Thymus (tissue), 11 donors: ENCODE results near the gene PADI3. TPM values are rescaled to one million over a fixed set of nuclear protein-coding genes. Genes with fewer than 3 reads are reported as not detected.

Experiments used
- DNase-seq, 9 donors: peaks; one replicate each; pipeline ENCODE4 v3.0.0-alpha.2; 2013; ENCODE audit warnings: low spot score in 9 of 9, low read depth in 6 of 9, missing footprints in 1 of 9
- H3K27ac ChIP-seq, 2 donors: one replicate each; pipeline ENCODE4 v1.5.1; 2013; ENCODE audit warnings: control low read depth in 1 of 2, low read depth in 1 of 2, low read length in 1 of 2, mild to moderate bottlenecking in 1 of 2, moderate library complexity in 1 of 2
- H3K27me3 ChIP-seq, 2 donors: one replicate each; pipeline ENCODE4 v1.5.1; 2013; ENCODE audit warnings: low read length in 1 of 2; ENCODE audit not compliant: control insufficient read depth in 2 of 2, insufficient read depth in 1 of 2
- H3K36me3 ChIP-seq, 2 donors: one replicate each; pipeline ENCODE4 v1.5.1; 2013; ENCODE audit warnings: low read length in 1 of 2, mild to moderate bottlenecking in 1 of 2, moderate library complexity in 1 of 2; ENCODE audit not compliant: control insufficient read depth in 2 of 2, insufficient read depth in 2 of 2
- H3K4me1 ChIP-seq, 2 donors: one replicate each; pipeline ENCODE4 v1.5.1; 2013; ENCODE audit warnings: low read length in 2 of 2; ENCODE audit not compliant: control insufficient read depth in 2 of 2, insufficient read depth in 2 of 2
- H3K4me3 ChIP-seq, 2 donors: one replicate each; pipeline ENCODE4 v1.5.1; 2013; ENCODE audit warnings: low read length in 2 of 2, control low read depth in 1 of 2, mild to moderate bottlenecking in 1 of 2
- H3K9me3 ChIP-seq, 2 donors: one replicate each; pipeline ENCODE4 v1.5.1; 2013; ENCODE audit warnings: low read length in 1 of 2, mild to moderate bottlenecking in 1 of 2; ENCODE audit not compliant: control insufficient read depth in 2 of 2, insufficient read depth in 1 of 2
- WGBS: extraction: QIAGEN DNeasy Blood & Tissue Kit; methylation state at CpG from one replicate; pipeline ENCODE4 v1.1.7; 2013; 5-methylcytosine and 5-hydroxymethylcytosine counted together
- polyA plus RNA-seq: library from polyadenylated mRNA; stranded (reverse); fragments of 200-250 nt; gene quantifications from one replicate; pipeline ENCODE4 v1.2.3, GENCODE V29; 2013
- total RNA-seq: library from RNA; stranded (reverse); fragments of 120-200 nt; gene quantifications from one replicate; pipeline ENCODE4 v1.2.4, GENCODE V29; 2013
- donor health status: healthy.

PADI3 gene
- total and polyA plus RNA-seq, 2 donors: 0.09 to 0.27 TPM

DNA sequence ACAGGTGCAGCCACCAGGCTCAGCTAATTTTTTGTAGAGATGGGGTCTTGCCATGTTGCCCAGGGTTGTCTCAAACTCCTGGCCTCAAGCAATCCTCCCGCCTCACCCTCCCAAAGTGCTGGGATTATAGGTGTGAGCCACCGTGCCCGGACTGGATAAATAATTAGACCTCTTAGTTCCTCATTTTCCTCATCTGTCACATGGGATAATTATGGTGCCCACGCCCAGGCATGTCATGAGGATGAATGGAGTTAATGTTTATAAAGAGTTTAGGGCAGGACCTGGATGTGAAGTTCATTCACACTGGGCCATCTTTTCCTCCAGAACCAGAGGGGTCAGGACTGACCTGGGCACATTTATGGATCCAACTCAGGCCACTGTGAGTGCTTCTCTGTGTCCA lies 23.7 kb downstream of the PADI3 start:
- no peak for DNase-seq
- Histone ChIP-seq H3K36me3 (no peaks in the 10 kb centered on the region), H3K4me3 (no peak overlapping the region), H3K4me1 (no peaks in the 10 kb centered on the region), H3K27ac (no peak overlapping the region), H3K9me3 (no peaks in the 10 kb centered on the region), H3K27me3 (peaks cover 0 to 4% of the 10 kb centered on the region in 2 donors)
- 67% methylated on average over 4 of the region's 4 CpGs for WGBS

DNA sequence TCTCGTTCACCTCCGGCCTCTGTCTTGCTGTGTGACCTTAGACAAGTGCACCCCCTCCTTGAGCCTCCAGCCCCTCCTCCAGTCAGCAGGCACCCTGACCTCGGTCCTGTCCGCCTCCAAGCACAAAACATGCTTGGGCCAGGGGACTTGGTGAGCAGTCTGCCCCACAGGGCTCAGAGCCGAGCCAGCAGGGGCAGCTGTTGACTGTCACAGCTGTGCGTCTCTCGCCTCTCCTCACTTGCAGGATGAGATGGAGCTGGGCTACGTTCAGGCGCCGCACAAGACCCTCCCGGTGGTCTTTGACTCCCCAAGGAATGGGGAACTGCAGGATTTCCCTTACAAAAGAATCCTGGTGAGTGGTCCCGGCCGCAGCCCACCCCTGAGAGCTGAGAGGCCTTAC lies 24.2 kb downstream of the PADI3 start:
- no peaks in the 10 kb centered on the region for H3K9me3 ChIP-seq
- no peak overlapping the region for H3K27ac ChIP-seq
- no peaks in the 10 kb centered on the region for H3K4me1 ChIP-seq
- WGBS: 94% methylated on average over 13 of the region's 13 CpGs
- no peak for DNase-seq
- no peak overlapping the region for H3K4me3 ChIP-seq
- no peaks in the 10 kb centered on the region for H3K36me3 ChIP-seq
- H3K27me3 ChIP-seq: peaks cover 0 to 4% of the 10 kb centered on the region in 2 donors

DNA sequence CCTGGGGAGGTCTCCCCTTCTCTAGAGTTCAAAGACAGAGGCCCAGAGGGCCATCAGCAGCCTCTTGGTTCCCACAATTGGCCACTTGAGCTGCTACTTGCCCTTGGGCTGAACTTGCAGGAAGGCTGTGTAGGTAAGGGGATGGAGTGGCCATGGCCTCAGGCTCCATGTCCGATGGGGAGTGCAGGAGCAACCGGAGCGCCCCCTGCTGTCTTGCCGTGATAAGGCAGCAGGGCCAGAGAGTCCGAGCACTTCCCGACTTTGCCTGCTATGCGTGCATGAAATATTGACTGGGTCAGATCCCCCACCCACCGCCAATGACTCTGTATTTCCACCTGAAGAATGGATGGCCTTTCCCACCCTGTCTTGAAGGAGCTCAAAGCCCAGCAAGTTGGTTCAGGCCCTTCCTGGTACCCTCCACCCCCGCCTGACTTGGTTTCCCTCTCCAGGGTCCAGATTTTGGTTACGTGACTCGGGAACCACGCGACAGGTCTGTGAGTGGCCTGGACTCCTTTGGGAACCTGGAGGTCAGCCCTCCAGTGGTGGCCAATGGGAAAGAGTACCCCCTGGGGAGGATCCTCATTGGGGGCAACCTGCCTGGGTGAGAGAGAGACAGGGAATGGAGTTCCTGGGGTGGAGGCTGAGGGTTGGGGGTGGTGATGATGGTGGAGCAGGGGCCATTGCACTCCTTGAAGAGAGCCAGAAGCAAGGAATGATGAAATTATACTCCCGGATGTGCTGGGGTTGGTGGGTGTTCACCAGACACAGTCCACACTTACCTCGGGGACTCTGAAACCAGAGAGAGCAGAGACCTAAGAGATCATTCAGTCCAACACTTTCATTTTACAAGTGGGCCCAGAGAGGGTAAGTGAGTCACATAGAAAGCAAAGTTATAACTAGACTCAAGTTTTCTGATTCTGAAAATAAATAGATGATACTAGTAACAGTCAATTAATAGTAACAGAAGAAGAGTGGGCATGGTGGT lies 25.6 kb downstream of the PADI3 start:
- WGBS: 52% methylated on average over 15 of the region's 15 CpGs
- H3K27ac ChIP-seq: no peak overlapping the region
- peak in 2 of 9 donors; percentile 1 for DNase-seq

DNA sequence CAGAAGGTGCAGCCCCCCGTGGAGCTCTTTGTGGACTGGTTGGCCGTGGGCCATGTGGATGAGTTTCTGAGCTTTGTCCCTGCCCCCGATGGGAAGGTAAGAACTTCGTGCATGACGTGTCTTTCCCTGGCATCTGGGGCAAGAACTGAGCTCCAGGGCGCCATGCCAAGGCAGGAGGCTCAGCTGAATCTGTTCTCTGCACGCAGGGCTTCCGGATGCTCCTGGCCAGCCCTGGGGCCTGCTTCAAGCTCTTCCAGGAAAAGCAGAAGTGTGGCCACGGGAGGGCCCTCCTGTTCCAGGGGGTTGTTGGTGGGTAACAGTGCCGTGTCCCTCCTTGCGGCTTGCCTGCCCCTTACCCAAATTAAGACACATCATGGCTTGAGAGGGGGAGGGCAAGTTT lies 27.7 kb downstream of the PADI3 start:
- no peak for DNase-seq
- Histone ChIP-seq H3K27me3 (peaks cover 0 to 5% of the 10 kb centered on the region in 2 donors), H3K36me3 (no peaks in the 10 kb centered on the region), H3K27ac (no peak overlapping the region), H3K4me3 (no peak overlapping the region), H3K9me3 (no peaks in the 10 kb centered on the region), H3K4me1 (no peaks in the 10 kb centered on the region)
- WGBS: 12% methylated on average over 11 of the region's 11 CpGs

More for the DNA sequence above, 25.6 kb downstream of the PADI3 start:
- Histone ChIP-seq H3K9me3 (no peaks in the 10 kb centered on the region), H3K36me3 (no peaks in the 10 kb centered on the region), H3K4me3 (no peak overlapping the region), H3K27me3 (peaks cover 0 to 4% of the 10 kb centered on the region in 2 donors), H3K4me1 (no peaks in the 10 kb centered on the region)

DNA sequence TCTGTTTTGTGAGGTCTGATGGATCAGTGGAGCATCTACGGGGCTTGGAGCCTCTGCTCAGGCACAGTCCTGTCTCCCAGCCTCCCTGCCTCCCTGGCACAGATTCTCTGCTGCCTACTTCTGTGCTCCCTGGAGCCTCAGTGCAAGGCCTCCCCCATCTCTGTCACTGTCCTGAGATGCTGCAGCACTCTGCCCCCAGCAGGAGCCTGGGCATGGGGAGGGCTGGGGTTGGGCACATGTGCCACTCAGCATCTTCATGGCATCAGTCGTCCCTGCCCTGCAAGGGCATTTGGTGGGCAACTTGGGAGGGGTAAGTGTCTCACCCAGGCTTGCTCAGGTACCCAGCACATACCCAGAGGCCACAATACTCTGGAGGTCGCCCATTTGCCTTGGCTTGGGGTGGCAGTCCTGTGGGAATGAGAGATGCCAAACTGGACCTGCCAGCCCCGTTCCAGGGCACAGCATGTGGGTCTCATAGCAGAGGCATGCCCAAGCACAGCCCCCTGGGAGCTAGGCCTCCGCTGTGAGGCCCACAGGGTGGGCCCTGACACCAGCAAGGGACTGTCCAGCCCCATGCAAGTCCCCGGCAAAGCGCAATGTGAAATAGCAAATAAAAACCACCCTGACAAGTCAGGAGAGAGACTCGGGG lies 28.7 kb downstream of the PADI3 start:
- no peaks in the 10 kb centered on the region for H3K36me3 ChIP-seq
- H3K9me3 ChIP-seq: no peaks in the 10 kb centered on the region
- H3K27me3 ChIP-seq: peaks cover 0 to 6% of the 10 kb centered on the region in 2 donors
- DNase-seq: no peak
- 92% methylated on average over 8 of the region's 8 CpGs for WGBS
- no peak overlapping the region for H3K27ac ChIP-seq
- H3K4me1 ChIP-seq: no peaks in the 10 kb centered on the region
- H3K4me3 ChIP-seq: no peak overlapping the region

DNA sequence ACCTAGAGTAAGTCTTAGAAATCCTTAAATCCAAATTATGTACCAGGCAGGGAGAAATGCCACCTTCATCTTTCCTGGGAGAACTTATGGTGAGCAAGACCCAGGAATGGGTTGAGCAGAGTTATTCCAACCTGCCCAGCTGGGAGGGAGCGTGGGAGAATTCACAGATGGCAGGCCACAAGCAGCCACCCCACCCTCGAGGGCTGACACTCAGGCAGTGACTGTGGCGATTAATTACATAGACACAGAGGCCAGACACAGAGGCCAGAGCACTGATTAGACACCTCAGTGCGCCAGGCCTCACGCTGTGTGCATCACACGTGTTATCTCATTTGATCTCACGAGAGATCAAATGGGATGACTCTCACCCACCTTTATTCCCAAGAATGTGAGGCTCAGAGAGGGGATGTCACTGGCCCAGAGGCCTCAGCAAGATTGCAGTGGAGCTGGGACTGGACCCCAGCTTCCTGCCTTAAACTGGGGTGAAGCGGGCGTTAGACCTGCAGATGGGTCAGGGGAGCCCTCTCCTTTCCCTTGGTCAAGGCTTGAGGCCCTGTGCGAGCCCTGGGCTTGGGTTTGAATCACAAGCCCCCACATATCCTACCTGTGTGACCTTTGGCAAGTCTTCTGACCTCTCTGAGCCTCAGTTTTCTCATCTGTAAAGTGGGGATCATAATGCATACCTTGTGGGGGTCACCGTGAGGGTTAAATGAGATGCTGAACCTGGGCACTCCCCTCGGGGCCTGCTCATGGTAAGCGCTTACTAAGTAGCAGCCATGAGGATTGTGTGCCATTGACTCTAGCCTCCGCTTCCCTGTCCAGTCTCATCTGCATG lies 30.3 kb downstream of the PADI3 start:
- Histone ChIP-seq H3K27ac (no peak overlapping the region), H3K9me3 (no peaks in the 10 kb centered on the region), H3K4me1 (no peaks in the 10 kb centered on the region), H3K36me3 (no peaks in the 10 kb centered on the region), H3K4me3 (no peak overlapping the region), H3K27me3 (peaks cover 0 to 5% of the 10 kb centered on the region in 2 donors)
- 91% methylated on average over 14 of the region's 14 CpGs for WGBS
- no peak for DNase-seq

DNA sequence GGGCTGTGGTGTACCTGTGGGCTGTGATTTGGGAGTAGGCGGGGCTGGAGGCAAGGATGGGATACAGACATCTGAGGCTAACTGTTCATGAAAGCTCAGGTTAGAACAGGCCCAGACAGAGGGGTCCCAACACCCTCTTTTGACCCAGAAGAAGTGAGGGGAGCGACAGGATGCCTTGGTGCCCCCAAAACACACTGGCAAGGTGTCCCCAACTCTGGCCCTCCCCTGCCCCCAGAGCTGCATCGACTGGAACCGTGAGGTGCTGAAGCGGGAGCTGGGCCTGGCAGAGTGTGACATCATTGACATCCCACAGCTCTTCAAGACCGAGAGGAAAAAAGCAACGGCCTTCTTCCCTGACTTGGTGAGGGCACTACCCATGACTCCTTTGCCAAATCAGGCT lies 31.5 kb downstream of the PADI3 start:
- Histone ChIP-seq H3K4me1 (no peaks in the 10 kb centered on the region), H3K9me3 (no peaks in the 10 kb centered on the region), H3K4me3 (no peak overlapping the region), H3K27me3 (peaks cover 0 to 5% of the 10 kb centered on the region in 2 donors), H3K27ac (no peak overlapping the region), H3K36me3 (no peaks in the 10 kb centered on the region)
- 97% methylated on average over 7 of the region's 7 CpGs for WGBS
- no peak for DNase-seq

DNA sequence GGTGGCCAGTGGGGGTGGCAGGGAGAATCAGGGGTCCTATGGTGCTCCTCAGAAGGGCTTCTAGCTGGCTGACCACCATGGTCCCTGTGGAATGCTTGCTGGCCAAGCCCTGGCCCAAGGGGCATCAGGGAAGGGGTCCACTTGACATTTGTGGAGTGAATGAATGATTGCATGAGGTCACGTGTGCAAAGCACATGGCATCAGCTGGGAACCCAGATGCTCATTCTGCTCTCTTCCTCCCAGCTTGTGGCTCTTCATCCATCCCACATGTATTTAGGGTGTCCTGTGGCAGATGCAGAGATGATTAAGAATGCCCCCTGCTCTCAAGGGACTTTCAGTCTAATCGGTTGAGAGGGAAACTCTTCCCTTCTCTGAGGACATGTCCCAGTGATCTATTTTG lies 32.0 kb downstream of the PADI3 start:
- H3K36me3 ChIP-seq: no peaks in the 10 kb centered on the region
- DNase-seq: no peak
- 96% methylated on average over 2 of the region's 2 CpGs for WGBS
- no peaks in the 10 kb centered on the region for H3K9me3 ChIP-seq
- H3K4me1 ChIP-seq: no peaks in the 10 kb centered on the region
- no peak overlapping the region for H3K4me3 ChIP-seq
- peaks cover 0 to 5% of the 10 kb centered on the region in 2 donors for H3K27me3 ChIP-seq
- H3K27ac ChIP-seq: no peak overlapping the region
